Lung (tissue), 12 donors: ENCODE results near the gene ASB4. TPM values are rescaled to one million over a fixed set of nuclear protein-coding genes. Genes with fewer than 3 reads are reported as not detected.

Source experiments
- ATAC-seq: fragments of 200-7000 bp; cut with Tn5 transposase; one replicate; pipeline ENCODE4 v1.9.1; 2020; ENCODE audit warnings: moderate number of reproducible peaks; ENCODE audit not compliant: insufficient read depth, low FRiP score
- DNase-seq, 3 donors: peaks; one replicate each; pipeline ENCODE4 v3.0.0-alpha.2; 2013 to 2017
- H3K27ac ChIP-seq, 2 donors: one replicate each; pipeline ENCODE4 v1.5.1; 2013; ENCODE audit warnings: mild to moderate bottlenecking in 2 of 2, moderate library complexity in 2 of 2, control low read depth in 1 of 2, inconsistent platforms in 1 of 2, low read depth in 1 of 2, low read length in 1 of 2
- H3K27me3 ChIP-seq, 3 donors: one replicate each; pipeline ENCODE4 v1.5.1; 2013; ENCODE audit warnings: low read length in 2 of 3; ENCODE audit not compliant: control insufficient read depth in 3 of 3, insufficient read depth in 3 of 3
- H3K36me3 ChIP-seq, 4 donors: one replicate each; pipeline ENCODE4 v1.5.1; 2013; ENCODE audit warnings: low read length in 4 of 4, mild to moderate bottlenecking in 1 of 4, moderate library complexity in 1 of 4; ENCODE audit not compliant: control insufficient read depth in 4 of 4, insufficient read depth in 4 of 4
- H3K4me1 ChIP-seq, 5 donors: one replicate each; pipeline ENCODE4 v1.5.1; 2013; ENCODE audit warnings: low read length in 5 of 5, mild to moderate bottlenecking in 2 of 5, moderate library complexity in 1 of 5; ENCODE audit not compliant: control insufficient read depth in 5 of 5, insufficient read depth in 5 of 5
- H3K4me3 ChIP-seq: one replicate; pipeline ENCODE4 v1.5.1; 2013; ENCODE audit warnings: mild to moderate bottlenecking, control low read depth, moderate library complexity
- H3K9ac ChIP-seq, 2 donors: one replicate each; pipeline ENCODE4 v1.5.1; 2013; ENCODE audit warnings: low read length in 2 of 2, control low read depth in 1 of 2; ENCODE audit not compliant: insufficient read depth in 1 of 2
- H3K9me3 ChIP-seq, 4 donors: one replicate each; pipeline ENCODE4 v1.5.1; 2013; ENCODE audit warnings: low read length in 3 of 4, mild to moderate bottlenecking in 1 of 4, moderate library complexity in 1 of 4; ENCODE audit not compliant: control insufficient read depth in 4 of 4, insufficient read depth in 3 of 4
- whole genome bisulfite sequencing, 2 donors: extraction: QIAGEN DNeasy Blood & Tissue Kit; methylation state at CpG; one replicate each; pipeline ENCODE4 v1.1.7; 2013; 5-methylcytosine and 5-hydroxymethylcytosine counted together
- polyA plus RNA-seq, 2 donors: library from polyadenylated mRNA; stranded (reverse); fragments of 200-250 nt; gene quantifications; one replicate each; pipeline ENCODE4 v1.2.1, GENCODE V29; 2013
- total RNA-seq, 2 donors: library from RNA; depleted of rRNA in 1 of 2; stranded (reverse); fragments of >200 nt in 1 of 2; gene quantifications; one replicate each; pipeline ENCODE4 v1.2.1, GENCODE V29; 2014 to 2021
- TF ChIP-seq, protein P1 (sequence below): IDR thresholded peaks from 2 replicates; pipeline ENCODE4 v1.5.1; 2012; ENCODE audit warnings: mild to moderate bottlenecking; ENCODE audit errors: control extremely low read depth, extremely low read depth
- donor health status: control.
- donor health status: control.
- donor health status: Bipolar disorder and iron deficiency.
- donor health status: healthy.
- donor health status: DM: yes; HTN: yes; CAD: no.

Gene ASB4
- total and polyA plus RNA-seq, 4 donors = 0.05 to 3.3 (median 0.60) TPM

DNA sequence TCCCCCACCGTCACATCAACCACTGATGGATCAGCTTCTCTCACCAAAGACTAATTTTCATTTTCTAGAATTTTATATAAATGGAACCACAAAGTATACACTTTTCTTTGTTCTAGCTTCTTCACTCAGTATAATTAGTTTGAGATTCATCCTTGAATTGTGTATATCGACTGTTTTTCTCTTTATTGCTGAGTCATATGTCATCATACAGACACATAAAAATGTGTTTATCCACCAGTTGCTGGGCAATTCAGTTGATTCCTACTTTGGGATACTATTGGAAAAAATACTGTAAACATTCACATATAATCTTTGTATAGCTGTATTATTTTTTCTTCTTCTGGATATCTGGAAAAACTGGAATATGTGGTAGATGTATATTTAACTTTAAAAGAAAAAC lies 84.0 kb downstream of the ASB4 start:
- no peaks in the 10 kb centered on the region for H3K4me1 ChIP-seq
- H3K36me3 ChIP-seq = no peaks in the 10 kb centered on the region
- 92 to 96% methylated on average over 2 of the region's 2 CpGs for WGBS, 2 donors
- H3K9me3 ChIP-seq = peaks cover 0 to 4% (median 0%) of the 10 kb centered on the region in 4 donors
- DNase-seq = no peak
- no peak overlapping the region for H3K9ac ChIP-seq
- no peak for ATAC-seq
- H3K27ac ChIP-seq = no peak overlapping the region
- no peak overlapping the region for H3K4me3 ChIP-seq
- H3K27me3 ChIP-seq = no peaks in the 10 kb centered on the region
- TF ChIP-seq, protein P1, sequence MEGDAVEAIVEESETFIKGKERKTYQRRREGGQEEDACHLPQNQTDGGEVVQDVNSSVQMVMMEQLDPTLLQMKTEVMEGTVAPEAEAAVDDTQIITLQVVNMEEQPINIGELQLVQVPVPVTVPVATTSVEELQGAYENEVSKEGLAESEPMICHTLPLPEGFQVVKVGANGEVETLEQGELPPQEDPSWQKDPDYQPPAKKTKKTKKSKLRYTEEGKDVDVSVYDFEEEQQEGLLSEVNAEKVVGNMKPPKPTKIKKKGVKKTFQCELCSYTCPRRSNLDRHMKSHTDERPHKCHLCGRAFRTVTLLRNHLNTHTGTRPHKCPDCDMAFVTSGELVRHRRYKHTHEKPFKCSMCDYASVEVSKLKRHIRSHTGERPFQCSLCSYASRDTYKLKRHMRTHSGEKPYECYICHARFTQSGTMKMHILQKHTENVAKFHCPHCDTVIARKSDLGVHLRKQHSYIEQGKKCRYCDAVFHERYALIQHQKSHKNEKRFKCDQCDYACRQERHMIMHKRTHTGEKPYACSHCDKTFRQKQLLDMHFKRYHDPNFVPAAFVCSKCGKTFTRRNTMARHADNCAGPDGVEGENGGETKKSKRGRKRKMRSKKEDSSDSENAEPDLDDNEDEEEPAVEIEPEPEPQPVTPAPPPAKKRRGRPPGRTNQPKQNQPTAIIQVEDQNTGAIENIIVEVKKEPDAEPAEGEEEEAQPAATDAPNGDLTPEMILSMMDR = no peak

DNA sequence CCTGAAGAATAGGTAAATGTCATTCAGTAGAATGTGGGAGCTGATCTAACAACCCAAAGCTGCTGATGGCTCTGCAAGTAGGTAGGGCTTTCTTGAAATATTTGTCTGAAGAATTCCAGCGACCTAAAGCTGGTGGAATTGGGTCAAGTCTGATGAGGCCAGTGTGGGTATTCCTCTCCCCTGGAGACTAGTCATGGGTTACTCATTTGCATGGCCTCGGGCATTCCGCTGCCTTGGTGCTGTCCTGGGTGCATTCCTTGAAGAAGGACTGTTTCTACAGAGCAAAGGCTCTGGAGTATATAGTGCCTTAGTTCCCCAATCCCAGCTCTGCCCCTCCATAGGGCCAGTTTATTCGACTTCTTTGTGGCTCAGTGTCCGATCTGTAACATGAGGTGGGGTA lies 91.4 kb downstream of the ASB4 start:
- H3K36me3 ChIP-seq = peaks cover 0 to 2% (median 0%) of the 10 kb centered on the region in 4 donors
- no peak overlapping the region for H3K4me3 ChIP-seq
- H3K27ac ChIP-seq = no peak overlapping the region
- TF ChIP-seq, protein P1 = no peak
- no peak overlapping the region for H3K9ac ChIP-seq
- ATAC-seq = no peak
- H3K9me3 ChIP-seq = peaks cover 0 to 4% (median 0%) of the 10 kb centered on the region in 4 donors
- WGBS, 2 donors = 81 to 83% methylated on average over 5 of the region's 5 CpGs
- peaks cover 0 to 7% (median 0%) of the 10 kb centered on the region in 5 donors for H3K4me1 ChIP-seq
- no peaks in the 10 kb centered on the region for H3K27me3 ChIP-seq
- no peak for DNase-seq

DNA sequence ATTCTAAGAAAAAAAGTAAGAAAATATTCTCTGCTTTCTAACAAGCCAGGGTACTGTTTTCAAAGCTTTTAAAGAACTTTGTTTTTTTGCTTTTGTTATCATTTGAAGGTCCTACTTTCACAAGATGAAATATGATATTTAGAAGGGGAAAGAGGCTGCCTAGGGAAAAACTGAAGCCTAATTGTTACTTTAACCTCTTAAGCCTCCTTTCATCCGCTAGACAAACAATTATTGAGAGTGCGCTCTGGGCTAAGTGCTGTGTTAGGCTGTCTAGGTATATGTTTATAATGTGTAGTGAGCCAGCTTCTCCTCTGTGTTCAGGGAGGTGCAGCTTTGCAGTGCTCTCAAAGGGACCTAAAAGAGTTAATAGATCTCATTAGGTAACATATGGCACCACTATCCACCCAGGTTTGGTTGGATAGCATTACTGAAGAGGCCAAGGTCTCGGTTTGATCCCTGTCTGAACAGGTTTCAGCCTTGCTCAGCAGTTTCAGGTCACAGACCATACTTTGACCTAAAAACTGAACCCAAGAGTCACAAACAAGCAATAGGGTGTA lies 92.6 kb downstream of the ASB4 start:
- Histone ChIP-seq H3K4me3 (no peak overlapping the region), H3K36me3 (peaks cover 0 to 2% (median 0%) of the 10 kb centered on the region in 4 donors), H3K9ac (no peak overlapping the region), H3K27me3 (no peaks in the 10 kb centered on the region), H3K4me1 (peaks cover 0 to 7% (median 0%) of the 10 kb centered on the region in 5 donors), H3K9me3 (no peaks in the 10 kb centered on the region), H3K27ac (no peak overlapping the region)
- ATAC-seq (no peak), DNase-seq (peak in 1 of 3 donors; percentile 59)
- 65 to 77% methylated on average over 3 of the region's 3 CpGs for WGBS, 2 donors
- TF ChIP-seq, protein P1 = no peak

DNA sequence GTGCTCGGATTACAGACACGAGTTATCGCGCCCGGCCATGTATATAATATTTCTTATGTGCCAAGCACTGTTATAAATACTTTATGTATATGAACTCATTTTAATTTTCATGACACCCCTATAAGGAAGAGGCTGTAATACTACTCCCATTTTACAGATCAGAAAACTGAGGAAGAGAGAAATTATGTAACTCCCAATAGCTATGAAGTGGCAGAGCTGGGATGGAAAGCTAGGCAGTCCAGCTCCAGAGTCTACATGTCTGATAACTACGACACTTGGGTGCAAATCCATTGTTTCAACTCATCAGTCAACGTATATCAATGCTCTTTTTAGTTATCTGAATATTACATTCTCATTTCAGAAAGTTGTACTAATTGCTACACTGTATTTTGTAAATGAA lies 93.6 kb downstream of the ASB4 start:
- H3K9me3 ChIP-seq = no peaks in the 10 kb centered on the region
- no peak overlapping the region for H3K4me3 ChIP-seq
- H3K27me3 ChIP-seq = no peaks in the 10 kb centered on the region
- WGBS, 2 donors = 97% methylated on average over 7 of the region's 7 CpGs
- H3K9ac ChIP-seq = no peak overlapping the region
- TF ChIP-seq, protein P1 = no peak
- peaks cover 0 to 5% (median 0%) of the 10 kb centered on the region in 4 donors for H3K36me3 ChIP-seq
- H3K4me1 ChIP-seq = peaks cover 0 to 7% (median 0%) of the 10 kb centered on the region in 5 donors
- ATAC-seq (no peak), DNase-seq (no peak)
- H3K27ac ChIP-seq = no peak overlapping the region
